Kidney (tissue), 14 donors: ENCODE measurements around the gene UNC119B. TPM values are rescaled to one million over a fixed set of nuclear protein-coding genes. Genes with fewer than 3 reads are reported as not detected.
A peak's percentile ranks its signal among the peaks of the same experiment; 100 is the strongest.

Experiments used
- DNase-seq, 5 donors: peaks; one replicate each; pipeline ENCODE4 v3.0.0-alpha.2; 2013 to 2020
- FAIRE-seq: peaks from 2 replicates; lab custom pipeline; 2012; peaks lifted over from hg19 to GRCh38; lab: Jason Lieb, UNC
- H3K27ac ChIP-seq, 2 donors: one replicate each; pipeline ENCODE4 v1.7.0; 2013; ENCODE audit warnings: low read depth in 2 of 2, low read length in 2 of 2, inconsistent platforms in 1 of 2
- H3K27me3 ChIP-seq: one replicate; pipeline ENCODE4 v1.7.1; 2013; ENCODE audit warnings: low read length, inconsistent platforms; ENCODE audit not compliant: control insufficient read depth, insufficient read depth
- H3K36me3 ChIP-seq, 3 donors: one replicate each; pipeline versions ENCODE4 v1.7.0 to v1.7.1; 2013; ENCODE audit warnings: low read length in 3 of 3, control low read depth in 1 of 3, inconsistent platforms in 1 of 3; ENCODE audit not compliant: insufficient read depth in 3 of 3, control insufficient read depth in 2 of 3
- H3K4me1 ChIP-seq, 3 donors: one replicate each; pipeline versions ENCODE4 v1.7.0 to v1.7.1; 2013; ENCODE audit warnings: low read length in 3 of 3, inconsistent platforms in 1 of 3, low read depth in 1 of 3; ENCODE audit not compliant: control insufficient read depth in 2 of 3, insufficient read depth in 2 of 3
- H3K4me3 ChIP-seq, 3 donors: one replicate each; pipeline versions ENCODE4 v1.7.0 to v1.8.1; 2013; ENCODE audit warnings: low read length in 3 of 3, control low read depth in 1 of 3, inconsistent platforms in 1 of 3
- H3K9ac ChIP-seq, 3 donors: one replicate each; pipeline versions ENCODE4 v1.7.0 to v1.7.1; 2013; ENCODE audit warnings: low read length in 3 of 3, control low read depth in 1 of 3, inconsistent platforms in 1 of 3
- H3K9me3 ChIP-seq, 3 donors: one replicate each; pipeline versions ENCODE4 v1.7.0 to v1.7.1; 2013; ENCODE audit warnings: low read length in 3 of 3, control low read depth in 1 of 3, inconsistent platforms in 1 of 3; ENCODE audit not compliant: control insufficient read depth in 2 of 3, insufficient read depth in 1 of 3
- CTCF ChIP-seq: IDR thresholded peaks from 3 replicates; pipeline ENCODE4 v1.5.1; 2012; ENCODE audit warnings: mild to moderate bottlenecking, moderate library complexity, borderline replicate concordance; ENCODE audit not compliant: insufficient read depth; ENCODE audit errors: extremely low read depth
- intact Hi-C: fragments of 100-400 bp; cut with DNase I; formaldehyde crosslinking; loops from one replicate; pipeline ENCODE4 v1.11.1; 2022
- polyA plus RNA-seq: library from polyadenylated mRNA; stranded (reverse); fragments of 350-450 nt; fragmentation: Illumina TruSeq; extraction: RNeasy Lipid Tissue Mini Kit (QIAGEN cat#74804); gene quantifications from one replicate; pipeline ENCODE4 v1.2.3, GENCODE V29; 2014; ENCODE audit warnings: low read depth, low replicate concordance; ENCODE audit not compliant: insufficient read depth
- total RNA-seq: library from RNA; stranded (reverse); fragmentation: NEBNext Ultra II Directional; extraction: Animal tissue kit (Norgen Biotek cat#: 25700); gene quantifications from one replicate; pipeline ENCODE4 v1.2.1, GENCODE V29; 2021
- donor health status: control.
- donor health status: control.
- donor health status: control.
- donor health status: control.
- donor health status: control.
- donor health status: DM: yes; HTN: yes; CAD: no.
- donor health status: Normal renal cell carcinoma (clear cell type).

The UNC119B gene
- total and polyA plus RNA-seq, 2 donors from 2014 or later = 29.4 to 44.5 TPM

DNA sequence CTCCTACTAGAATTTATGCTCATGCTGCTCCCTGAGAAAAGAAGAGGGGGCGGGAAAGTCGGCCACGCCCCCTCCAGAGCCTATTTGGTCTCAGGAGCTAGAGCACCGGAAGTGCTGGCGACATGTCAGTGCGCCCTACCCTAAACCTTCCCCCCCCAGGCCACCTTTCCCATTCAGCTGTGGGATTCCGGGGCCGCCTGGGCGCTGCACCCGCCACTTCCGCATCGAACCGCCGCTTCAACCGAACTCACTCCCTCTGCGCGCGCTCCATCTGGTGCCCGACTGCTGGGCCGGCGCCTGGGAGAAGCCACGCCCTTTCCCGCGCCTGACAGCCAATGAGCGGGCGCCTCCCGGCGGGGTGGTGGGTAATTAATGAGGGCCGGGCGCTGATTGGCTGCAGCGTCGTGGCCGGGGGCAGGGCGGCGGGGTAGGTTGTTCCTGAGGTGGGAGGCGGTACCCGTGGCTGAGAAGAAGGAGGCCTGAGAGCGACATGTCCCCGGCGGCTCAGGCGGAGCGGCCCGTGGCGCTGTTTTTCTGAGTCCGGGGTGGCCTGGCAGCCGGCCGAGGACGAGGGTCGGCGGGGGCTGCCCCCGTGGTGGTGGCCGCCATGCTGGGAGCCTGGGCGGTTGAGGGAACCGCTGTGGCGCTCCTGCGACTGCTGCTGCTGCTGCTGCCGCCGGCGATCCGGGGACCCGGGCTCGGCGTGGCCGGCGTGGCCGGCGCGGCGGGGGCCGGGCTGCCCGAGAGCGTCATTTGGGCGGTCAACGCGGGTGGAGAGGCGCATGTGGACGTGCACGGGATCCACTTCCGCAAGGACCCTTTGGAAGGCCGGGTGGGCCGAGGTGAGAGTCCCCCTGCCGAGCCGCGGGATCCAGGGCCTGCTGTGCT is 23.3 kb upstream of the UNC119B start, which contains the start of gene MLEC:
MLEC (plus strand) TSS at position 460 of the 888 bp plus-strand sequence; CDS start at position 608, 148 bp downstream.
- DNase-seq (peak; percentile 99 to 100 (median 99)), FAIRE-seq (peak; percentile 62)
- Histone ChIP-seq H3K4me3 (peak within 1 kb of the TSS; percentile 90 to 93 (median 93)), H3K36me3 (no peaks in the 10 kb centered on the region), H3K9me3 (no peaks in the 10 kb centered on the region), H3K9ac (peak within 1 kb of the TSS; percentile 78 to 88 (median 81)), H3K27me3 (no peaks in the 10 kb centered on the region), H3K27ac (peak within 1 kb of the TSS; percentile 94 to 95), H3K4me1 (peaks cover 9 to 20% (median 18%) of the 10 kb centered on the region in 3 donors)
- intact Hi-C loops = no loop called here
- peak; percentile 15 for TF ChIP-seq CTCF

- no peak for TF ChIP-seq CTCF
- peak overlapping the region; percentile 62 to 88 (median 81) for H3K9ac ChIP-seq
- no peaks in the 10 kb centered on the region for H3K36me3 ChIP-seq
- H3K4me1 ChIP-seq = peaks cover 9 to 25% (median 23%) of the 10 kb centered on the region in 3 donors
- DNase-seq (peak in 3 of 5 donors; percentile 33 to 56 (median 41)), FAIRE-seq (no peak)
- no peaks in the 10 kb centered on the region for H3K9me3 ChIP-seq
- H3K27me3 ChIP-seq = no peaks in the 10 kb centered on the region
- H3K4me3 ChIP-seq = peak overlapping the region; percentile 75 to 93 (median 91)
- H3K27ac ChIP-seq = peak overlapping the region; percentile 57 to 65
- intact Hi-C loops = no loop called here
Measured at GRCh38 chr12:120687578-120688289, 22.5 kb upstream of the UNC119B start.

DNA sequence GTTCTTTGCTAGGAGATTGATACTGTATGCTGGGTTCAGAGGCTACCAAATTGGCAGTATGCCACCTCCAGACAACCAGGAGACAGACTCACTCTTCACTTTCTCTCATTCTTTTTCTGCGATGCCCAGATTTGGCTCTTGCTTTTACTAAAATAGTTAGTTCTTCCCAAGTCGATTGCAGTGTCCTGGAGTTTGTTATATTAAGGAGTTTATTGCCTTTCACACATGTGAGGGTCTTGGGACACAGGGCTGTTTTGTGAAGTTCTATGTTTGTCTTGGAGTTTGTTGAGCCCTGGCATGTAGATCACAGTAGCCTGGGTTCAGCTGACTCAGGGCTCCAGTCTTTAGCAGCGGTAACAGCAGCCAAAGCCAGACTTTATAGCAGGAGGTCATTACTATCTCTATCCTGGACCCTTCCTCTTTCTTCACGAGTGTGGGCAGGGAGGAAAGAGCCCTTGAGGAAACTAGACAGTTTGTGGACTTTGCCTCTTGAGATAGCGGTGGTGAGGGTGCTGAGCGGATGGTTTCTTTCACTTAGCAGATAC is 21.7 kb upstream of the UNC119B start:
- peaks cover 0 to 2% (median 0%) of the 10 kb centered on the region in 3 donors for H3K36me3 ChIP-seq
- no peaks in the 10 kb centered on the region for H3K27me3 ChIP-seq
- DNase-seq = peak in 1 of 5 donors; percentile 34
- no peak for FAIRE-seq
- no peaks in the 10 kb centered on the region for H3K9me3 ChIP-seq
- peak overlapping the region; percentile 62 to 88 (median 81) for H3K9ac ChIP-seq
- peak overlapping the region; percentile 75 to 93 (median 91) for H3K4me3 ChIP-seq
- no peak for TF ChIP-seq CTCF
- H3K4me1 ChIP-seq = peaks cover 9 to 32% (median 27%) of the 10 kb centered on the region in 3 donors
- intact Hi-C loops = no loop called here
- H3K27ac ChIP-seq = peak overlapping the region; percentile 26 to 34
